Suprapubic skin (tissue), 4 donors: ENCODE measurements around the gene TNFAIP2. TPM values are rescaled to one million over a fixed set of nuclear protein-coding genes. Genes with fewer than 3 reads are reported as not detected.

Experiments
- DNase-seq, 2 donors: peaks; one replicate each; pipeline ENCODE4 v3.0.0-alpha.2; 2019; ENCODE audit warnings: low spot score in 2 of 2
- H3K27ac ChIP-seq: fragments of 200-600 bp; sonication (generic); one replicate; pipeline ENCODE4 v1.5.1; 2019
- H3K27me3 ChIP-seq: fragments of 200-600 bp; sonication (generic); one replicate; pipeline ENCODE4 v1.5.1; 2019
- H3K36me3 ChIP-seq: fragments of 200-600 bp; sonication (generic); one replicate; pipeline ENCODE4 v1.5.1; 2019
- H3K4me1 ChIP-seq: fragments of 200-600 bp; sonication (generic); one replicate; pipeline ENCODE4 v1.5.1; 2019
- H3K4me3 ChIP-seq: fragments of 200-600 bp; sonication (generic); one replicate; pipeline ENCODE4 v1.5.1; 2019; ENCODE audit warnings: mild to moderate bottlenecking
- H3K9me3 ChIP-seq: fragments of 200-600 bp; sonication (generic); one replicate; pipeline ENCODE4 v1.5.1; 2019
- CTCF ChIP-seq, 2 donors: fragments of 200-600 bp in 1 of 2; fragments of 450-650 bp in 1 of 2; sonication (generic) in 1 of 2; IDR thresholded peaks; one replicate each; pipeline ENCODE4 v1.5.1; 2016 to 2019; ENCODE audit warnings: antibody characterized with exemption in 2 of 2, mild to moderate bottlenecking in 1 of 2, moderate library complexity in 1 of 2
- EP300 ChIP-seq: sonication (generic); formaldehyde crosslinking; IDR thresholded peaks from one replicate; pipeline ENCODE4 v1.6.1; 2017; ENCODE audit warnings: antibody characterized with exemption
- POLR2A ChIP-seq, 2 donors: fragments of 450-650 bp; IDR thresholded peaks; one replicate each; pipeline ENCODE4 v1.6.1; 2017; ENCODE audit warnings: antibody characterized with exemption in 2 of 2, mild to moderate bottlenecking in 2 of 2, moderate library complexity in 2 of 2
- POLR2AphosphoS5 ChIP-seq, 3 donors: sonication (generic); formaldehyde crosslinking; IDR thresholded peaks; one replicate each; pipeline ENCODE4 v1.6.1; 2017; ENCODE audit warnings: antibody characterized with exemption in 3 of 3
- WGBS: methylation state at CpG from one replicate; pipeline ENCODE4 v1.1.5; 2018; 5-methylcytosine and 5-hydroxymethylcytosine counted together
- total RNA-seq, 4 donors: library from RNA; depleted of rRNA; stranded (reverse); fragments of >200 nt; gene quantifications; one replicate each; pipeline ENCODE4 v1.1.0, GENCODE V29; 2016

Gene TNFAIP2
- total RNA-seq, 4 donors from 2014 or later = 11.9 to 23.3 (median 16.4) TPM

GRCh38 chr14:103142721-103143302 lies 19.6 kb downstream of the TNFAIP2 start:
- Histone ChIP-seq H3K9me3 (no peaks in the 10 kb centered on the region), H3K4me3 (no peak overlapping the region), H3K36me3 (no peaks in the 10 kb centered on the region), H3K27ac (no peak overlapping the region), H3K27me3 (no peaks in the 10 kb centered on the region), H3K4me1 (peaks cover 25% of the 10 kb centered on the region)
- WGBS = 86% methylated on average over 5 of the region's 5 CpGs
- no peak for TF ChIP-seq POLR2A (IDR thresholded peaks at IDR 0.05)
- TF ChIP-seq POLR2AphosphoS5 (IDR thresholded peaks at IDR 0.05) = no peak
- TF ChIP-seq CTCF (IDR thresholded peaks at IDR 0.05) = no peak
- no peak for TF ChIP-seq EP300
- DNase-seq = no peak

- Histone ChIP-seq H3K27ac (no peak overlapping the region), H3K4me3 (no peak overlapping the region), H3K27me3 (no peaks in the 10 kb centered on the region), H3K9me3 (no peaks in the 10 kb centered on the region), H3K4me1 (peaks cover 18% of the 10 kb centered on the region), H3K36me3 (no peaks in the 10 kb centered on the region)
- TF ChIP-seq EP300 (no peak), CTCF (IDR thresholded peaks at IDR 0.05) (no peak), POLR2AphosphoS5 (IDR thresholded peaks at IDR 0.05) (no peak), POLR2A (IDR thresholded peaks at IDR 0.05) (no peak)
- no peak for DNase-seq
- 76% methylated on average over 6 of the region's 6 CpGs for WGBS
Observed at GRCh38 chr14:103143506-103143905, 20.2 kb downstream of the TNFAIP2 start.

- Histone ChIP-seq H3K4me3 (no peak overlapping the region), H3K27ac (no peak overlapping the region)
- 39% methylated on average over 4 of the region's 4 CpGs for WGBS
Observed at GRCh38 chr14:103144085-103144484, 20.8 kb downstream of the TNFAIP2 start.

GRCh38 chr14:103146141-103146709 lies 23.0 kb downstream of the TNFAIP2 start:
- no peaks in the 10 kb centered on the region for H3K27me3 ChIP-seq
- H3K9me3 ChIP-seq = no peaks in the 10 kb centered on the region
- no peak overlapping the region for H3K4me3 ChIP-seq
- TF ChIP-seq EP300 = no peak
- TF ChIP-seq POLR2AphosphoS5 (IDR thresholded peaks at IDR 0.05) = no peak
- TF ChIP-seq POLR2A (IDR thresholded peaks at IDR 0.05) = no peak
- no peak for TF ChIP-seq CTCF (IDR thresholded peaks at IDR 0.05)
- H3K4me1 ChIP-seq = peaks cover 1% of the 10 kb centered on the region
- H3K36me3 ChIP-seq = no peaks in the 10 kb centered on the region
- no peak for DNase-seq
- 95% methylated on average over 11 of the region's 19 CpGs for WGBS
- H3K27ac ChIP-seq = no peak overlapping the region

More at GRCh38 chr14:103144085-103144484, 20.8 kb downstream of the TNFAIP2 start:
- Histone ChIP-seq H3K9me3 (no peaks in the 10 kb centered on the region), H3K27me3 (no peaks in the 10 kb centered on the region), H3K36me3 (no peaks in the 10 kb centered on the region), H3K4me1 (peaks cover 12% of the 10 kb centered on the region)
- TF ChIP-seq CTCF (IDR thresholded peaks at IDR 0.05) (no peak), EP300 (no peak), POLR2AphosphoS5 (IDR thresholded peaks at IDR 0.05) (no peak), POLR2A (IDR thresholded peaks at IDR 0.05) (no peak)
- no peak for DNase-seq

- no peak for TF ChIP-seq EP300
- no peak for TF ChIP-seq CTCF (IDR thresholded peaks at IDR 0.05)
- no peak for TF ChIP-seq POLR2AphosphoS5 (IDR thresholded peaks at IDR 0.05)
- no peak for TF ChIP-seq POLR2A (IDR thresholded peaks at IDR 0.05)
- WGBS = 85% methylated on average over 10 of the region's 10 CpGs
- Histone ChIP-seq H3K27ac (no peak overlapping the region), H3K27me3 (no peaks in the 10 kb centered on the region), H3K9me3 (no peaks in the 10 kb centered on the region), H3K4me1 (peaks cover 10% of the 10 kb centered on the region), H3K4me3 (no peak overlapping the region), H3K36me3 (no peaks in the 10 kb centered on the region)
- no peak for DNase-seq
Observed at GRCh38 chr14:103149351-103150237, 26.3 kb downstream of the TNFAIP2 start.
